ENCODE data around the gene SEPTIN3.

DNA sequence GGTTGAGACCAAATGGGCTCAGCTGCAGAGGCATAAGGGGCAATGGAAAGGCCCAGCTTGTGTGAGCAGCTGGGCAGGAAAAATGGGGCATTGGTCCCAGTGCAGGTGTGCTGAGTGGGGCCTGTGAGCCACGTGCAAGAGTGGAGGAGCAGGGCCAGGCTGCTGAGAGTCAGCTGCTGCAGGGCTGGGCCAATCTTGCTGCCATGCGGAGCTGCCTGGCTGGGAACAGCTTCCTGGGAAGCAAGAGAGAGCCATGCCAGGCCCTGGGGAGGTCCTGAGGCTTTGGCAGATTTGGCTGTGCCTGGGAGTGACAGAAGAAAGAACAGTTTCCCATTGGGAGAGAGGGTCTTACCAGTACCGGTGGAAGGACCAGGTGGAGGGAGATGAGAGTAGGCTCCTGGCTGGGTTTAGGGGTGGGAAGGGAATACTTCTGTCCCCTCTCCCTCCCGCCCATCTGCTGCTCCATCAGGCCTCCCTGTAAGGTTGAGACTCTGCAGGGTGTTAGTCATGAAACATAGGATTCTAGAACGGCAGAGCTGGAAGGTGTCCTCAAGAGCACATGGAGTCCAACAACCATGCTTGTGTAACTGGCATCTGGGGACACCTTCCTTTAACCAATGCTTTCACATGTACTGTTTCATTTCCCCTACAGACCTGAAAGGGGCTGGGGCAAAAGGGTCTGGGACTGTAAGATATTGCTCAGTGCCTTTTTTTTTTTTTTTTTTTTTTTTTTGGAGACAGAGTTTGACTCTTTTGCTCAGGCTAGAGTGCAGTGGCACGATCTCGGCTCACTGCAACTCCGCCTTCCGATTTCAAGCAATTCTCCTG is 10.4 kb downstream of the SEPTIN3 start:
- no peak for TF ChIP-seq CTCF (optimal IDR thresholded peaks at IDR 0.05 in 1 of 3, IDR thresholded peaks at IDR 0.05 in 1 of 3, conservative IDR thresholded peaks at IDR 0.05 in 1 of 3; ENCODE audit: extremely low read depth in 1 of 3, insufficient read depth in 2 of 3, low read length in 3 of 3)
- no peak for TF ChIP-seq EZH2 (IDR thresholded peaks at IDR 0.05; ENCODE audit: low read length)
